Activated T-cell treated with anti-CD3 and anti-CD28 coated beads for 24 hours (primary cell): ENCODE measurements around the gene IMPDH1.
"Not testable (repeated sequence)": the region's sequence is repeated elsewhere in the genome, so short reads cannot be mapped to it uniquely, and the experiment has no call there.

Source experiments
- DNase-seq: peaks from one replicate; pipeline ENCODE4 v3.0.0-alpha.2; 2020; ENCODE audit warnings: low read depth

Gene IMPDH1

DNA sequence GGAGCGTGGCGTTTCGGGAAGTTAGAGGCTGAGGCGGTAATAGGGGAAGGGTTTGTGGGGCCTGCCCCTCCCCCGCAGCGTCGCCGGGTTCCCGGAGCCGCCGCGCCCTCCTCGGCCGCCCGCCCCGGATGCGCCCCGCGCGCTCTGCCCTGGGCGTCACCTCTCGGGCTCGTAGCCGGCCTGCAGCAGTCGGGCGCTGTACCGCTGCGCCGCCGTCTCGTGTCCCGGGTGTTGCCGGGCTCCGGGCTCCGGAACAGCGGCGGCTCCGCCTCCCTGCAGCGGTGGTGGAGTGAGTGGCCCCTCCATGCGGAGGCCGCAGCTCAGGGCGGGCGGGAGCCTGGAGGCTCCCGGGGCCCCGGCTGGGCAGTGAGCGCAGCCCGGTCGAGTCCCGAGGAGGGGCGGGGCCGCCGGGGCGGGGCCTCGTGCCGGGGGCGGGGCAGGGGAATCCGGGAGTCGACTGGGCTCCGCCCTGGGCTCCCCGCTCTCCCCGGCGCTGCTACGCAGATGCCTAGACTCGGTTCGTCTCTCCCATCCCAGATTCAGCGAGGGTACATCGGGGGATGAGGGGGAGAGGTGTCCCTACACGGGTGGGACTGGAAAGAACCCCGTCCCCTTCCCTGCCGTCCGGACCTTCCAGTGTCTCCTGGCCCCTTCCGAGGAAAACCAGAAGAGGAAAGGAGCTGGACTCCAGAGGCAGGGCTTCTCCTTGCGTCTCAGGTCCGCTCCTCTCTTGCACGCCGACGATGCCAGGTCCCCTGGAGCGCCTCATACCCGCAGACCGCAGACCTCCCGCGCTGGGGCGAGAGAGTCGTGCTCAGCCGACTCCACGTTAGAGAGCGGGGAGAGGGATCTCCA, at the start of gene IMPDH1:
TSS of gene IMPDH1 (minus strand) at position 387 of the 855 bp plus-strand sequence. CDS start at position 306, 81 bp downstream.
- peak; percentile 84 for DNase-seq

DNA sequence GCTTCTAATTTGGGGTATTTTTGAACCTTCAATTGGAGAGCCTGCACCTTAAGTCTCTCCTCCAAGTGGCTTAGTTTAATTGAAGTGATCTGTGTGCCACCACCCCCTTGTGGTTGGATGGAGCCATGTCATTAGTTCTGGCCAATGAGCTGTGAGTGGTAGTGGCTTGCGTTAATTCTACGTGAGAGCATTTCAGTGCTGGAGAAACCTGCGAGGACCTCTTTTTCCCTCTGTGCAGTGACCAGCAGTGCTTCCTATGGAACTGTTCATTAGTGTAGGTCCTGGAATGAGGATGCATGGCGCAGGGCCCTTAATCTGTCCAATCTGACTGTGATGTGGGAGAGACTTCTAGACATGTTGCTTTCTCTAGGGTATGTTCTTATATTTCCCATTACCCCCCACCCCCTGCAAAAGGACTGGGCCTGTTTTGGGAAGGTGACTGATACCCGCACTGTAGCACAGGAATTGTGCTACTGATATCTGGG, 49.7 kb upstream of the IMPDH1 start:
- DNase-seq: peak; percentile 41

DNA sequence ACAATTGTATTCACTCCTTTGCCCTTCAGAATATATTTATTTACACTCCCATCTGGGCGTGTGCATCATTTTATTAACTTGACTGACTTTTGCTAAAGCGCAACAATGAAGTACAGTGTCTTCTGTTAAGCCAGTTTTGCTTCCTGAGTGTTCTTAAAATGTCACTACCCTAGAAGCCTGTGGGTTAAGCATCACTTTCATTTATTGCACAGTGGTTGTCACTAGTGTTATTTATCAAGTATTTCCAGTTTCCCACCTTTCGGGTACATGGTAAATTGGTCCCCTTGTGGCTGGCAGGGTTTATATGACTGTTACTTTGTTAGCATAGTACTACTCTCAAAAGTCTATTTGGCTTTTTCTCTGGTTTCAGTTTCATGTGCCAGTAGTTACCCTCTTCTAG, 49.2 kb upstream of the IMPDH1 start:
- DNase-seq: peak; percentile 33

DNA sequence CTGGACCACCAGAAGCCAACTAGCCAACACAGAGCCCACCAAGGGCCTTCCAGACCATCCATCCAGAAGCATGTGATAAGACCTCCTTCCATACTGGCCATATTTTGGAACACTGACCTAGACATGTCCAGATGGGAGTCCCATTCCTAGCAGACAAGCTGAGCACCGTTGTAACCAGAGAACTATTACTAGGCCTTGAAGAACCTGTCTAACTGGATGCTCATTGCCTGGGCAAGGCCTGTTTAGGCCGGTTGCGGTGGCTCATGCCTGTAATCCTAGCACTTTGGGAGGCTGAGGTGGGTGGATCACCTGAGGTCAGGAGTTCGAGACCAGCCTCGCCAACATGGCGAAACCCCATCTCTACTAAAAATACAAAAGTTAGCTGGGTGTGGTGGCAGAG, 47.6 kb upstream of the IMPDH1 start:
- not testable (repeated sequence) for DNase-seq

DNA sequence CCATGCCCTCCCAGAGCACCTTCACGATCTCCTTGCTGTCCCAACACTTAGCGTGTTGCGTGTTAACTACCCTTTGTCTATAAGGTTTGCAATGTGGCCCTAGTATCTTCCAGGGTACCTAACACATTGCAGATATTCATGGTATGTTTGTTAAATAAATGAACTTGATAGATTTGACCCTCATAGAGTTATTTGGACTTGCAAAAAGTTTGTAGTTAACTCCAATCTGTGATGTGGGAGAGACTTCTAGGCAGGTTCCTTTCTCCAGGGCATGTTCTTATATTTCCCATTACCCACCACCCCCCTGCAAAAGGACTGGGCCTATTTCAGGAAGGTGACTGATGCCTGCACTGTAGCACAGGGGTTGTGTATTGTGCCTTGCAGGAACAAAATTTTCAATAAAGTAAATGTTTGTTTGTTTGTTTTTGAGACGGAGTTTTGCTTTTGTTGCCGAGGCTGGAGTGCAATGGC, 46.5 kb upstream of the IMPDH1 start:
- DNase-seq: no peak

DNA sequence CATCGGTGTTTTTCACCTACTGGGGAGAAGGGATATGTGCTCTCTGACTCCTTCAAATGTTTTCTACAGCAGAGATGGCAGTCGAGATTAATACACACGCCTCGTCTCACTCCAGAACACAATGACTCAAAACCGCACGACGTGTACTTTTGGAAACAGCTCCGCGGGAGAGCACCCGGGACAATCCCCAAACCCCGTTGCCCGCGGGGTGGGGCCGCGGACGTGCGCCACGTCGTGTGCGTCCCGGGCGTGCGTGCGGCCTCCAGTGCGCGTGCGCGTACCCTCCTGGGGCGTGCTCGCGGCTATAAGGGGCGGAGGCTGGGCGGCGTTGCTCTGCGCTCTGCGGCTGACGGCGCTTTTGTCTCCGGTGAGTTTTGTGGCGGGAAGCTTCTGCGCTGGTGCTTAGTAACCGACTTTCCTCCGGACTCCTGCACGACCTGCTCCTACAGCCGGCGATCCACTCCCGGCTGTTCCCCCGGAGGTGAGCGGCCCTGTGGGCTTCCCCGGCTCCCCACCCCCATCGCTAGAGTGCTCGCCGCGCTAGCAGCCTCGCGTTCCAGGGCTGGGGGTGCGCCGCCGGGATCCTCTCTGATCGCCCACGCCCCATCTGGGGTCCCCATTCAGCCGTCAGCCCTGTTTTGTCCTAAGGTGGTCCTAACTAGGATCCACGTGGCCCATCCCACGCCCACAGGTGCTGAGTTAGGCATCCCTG, 45.9 kb upstream of the IMPDH1 start, which contains the start of gene HILPDA:
TSS of gene HILPDA (plus strand) at position 336 of the 712 bp plus-strand sequence. CDS start 1,391 bp downstream, outside the sequence.
- DNase-seq: peak; percentile 93

DNA sequence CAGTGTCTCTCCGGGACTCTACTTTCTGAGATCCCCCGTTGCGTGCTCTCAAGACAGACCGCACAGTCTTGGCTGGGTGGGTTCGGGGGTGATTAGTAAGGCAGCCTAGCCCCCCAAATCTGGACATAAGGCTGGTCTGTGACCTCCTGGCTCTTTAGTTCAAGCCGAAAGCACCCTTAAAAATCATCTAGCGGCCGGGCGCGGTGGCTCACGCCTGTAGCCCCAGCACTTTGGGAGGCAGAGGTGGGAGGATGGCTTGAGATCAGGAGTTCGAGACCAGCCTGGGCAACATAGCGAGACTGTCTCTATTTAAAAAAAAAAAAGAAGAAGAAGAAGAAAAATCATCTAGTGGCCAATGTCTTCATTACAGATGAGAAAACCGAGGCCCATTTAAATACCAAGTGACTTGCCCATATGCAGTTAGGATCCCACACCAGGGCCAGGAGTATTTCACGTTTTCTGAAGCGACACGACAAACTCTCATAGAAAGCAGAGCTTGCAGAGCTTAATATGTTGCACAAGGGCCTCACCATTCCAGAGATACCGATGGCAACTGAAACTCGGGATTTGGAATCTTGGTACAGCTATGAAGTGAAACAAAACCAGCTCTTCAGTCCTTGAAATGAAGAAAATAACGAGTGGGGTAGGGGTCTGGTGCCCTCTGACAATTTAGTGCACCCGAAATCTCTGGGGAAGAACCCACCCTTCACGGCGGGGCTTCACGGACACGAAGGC, 45.2 kb upstream of the IMPDH1 start:
- DNase-seq: no peak

DNA sequence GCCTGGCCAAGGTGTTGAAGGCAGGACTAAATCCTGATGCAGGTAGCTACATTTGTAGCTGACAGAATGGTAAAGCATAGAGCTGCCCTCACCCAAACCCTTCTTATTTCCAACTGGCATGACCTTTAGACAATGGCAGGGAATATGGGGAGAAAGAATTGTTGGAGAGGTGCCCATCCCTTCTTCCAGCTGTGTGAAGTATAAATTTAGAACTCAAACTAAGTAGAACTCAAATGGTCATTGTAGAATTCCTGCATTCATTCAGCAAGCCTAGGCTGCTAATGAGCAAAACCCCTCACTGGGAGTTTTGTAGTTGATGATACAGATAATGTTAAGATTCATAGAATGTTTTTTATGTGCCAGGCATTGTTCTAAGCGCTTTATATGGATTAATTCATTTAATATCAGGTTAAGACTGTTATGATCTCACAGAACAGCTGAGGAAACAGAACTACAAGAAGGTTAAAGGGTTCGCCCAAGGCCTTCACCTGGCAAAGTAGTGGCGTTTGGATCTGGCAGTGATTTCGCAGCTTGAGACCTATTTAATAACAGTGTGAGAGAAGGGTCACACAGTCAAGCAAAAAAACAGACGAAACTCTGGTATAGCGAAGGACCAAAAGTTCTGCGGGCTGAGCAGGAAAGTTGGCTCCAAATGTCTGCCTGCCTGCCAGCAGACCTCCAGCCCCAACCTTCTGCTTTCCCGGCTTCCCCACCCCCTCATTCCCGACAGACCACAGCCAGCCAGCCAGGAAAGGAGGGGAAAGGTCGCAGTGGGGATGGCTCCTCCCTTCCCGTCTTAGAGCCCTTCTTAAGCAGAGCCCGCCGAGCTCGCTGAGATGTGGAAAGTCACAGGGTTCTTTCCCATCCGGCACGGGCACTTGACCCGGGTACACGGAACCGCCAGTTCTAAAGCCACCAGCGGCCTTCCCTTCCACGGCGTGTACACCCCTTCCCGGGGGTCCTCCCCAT, 44.3 kb upstream of the IMPDH1 start:
- DNase-seq: no peak

DNA sequence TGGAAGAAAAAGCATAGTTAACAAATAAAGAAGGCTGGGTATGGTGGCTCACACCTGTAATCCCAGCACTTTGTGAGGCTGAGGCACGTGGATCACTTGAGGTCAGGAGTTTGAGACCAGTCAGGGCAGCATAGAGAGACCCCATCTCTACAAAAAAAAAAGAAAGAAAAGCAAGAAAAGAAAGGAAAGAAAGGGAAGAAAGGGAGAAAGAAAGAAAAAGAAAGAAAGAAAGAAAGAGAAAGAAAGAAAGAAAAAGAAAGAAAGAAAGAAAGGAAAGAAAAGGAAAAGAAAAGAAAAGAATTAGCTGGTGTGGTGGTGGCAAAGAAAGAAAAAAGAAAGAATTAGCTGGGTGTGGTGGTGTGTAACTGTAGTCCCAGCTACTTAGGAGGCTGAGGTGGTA, 42.8 kb upstream of the IMPDH1 start:
- DNase-seq: no peak

DNA sequence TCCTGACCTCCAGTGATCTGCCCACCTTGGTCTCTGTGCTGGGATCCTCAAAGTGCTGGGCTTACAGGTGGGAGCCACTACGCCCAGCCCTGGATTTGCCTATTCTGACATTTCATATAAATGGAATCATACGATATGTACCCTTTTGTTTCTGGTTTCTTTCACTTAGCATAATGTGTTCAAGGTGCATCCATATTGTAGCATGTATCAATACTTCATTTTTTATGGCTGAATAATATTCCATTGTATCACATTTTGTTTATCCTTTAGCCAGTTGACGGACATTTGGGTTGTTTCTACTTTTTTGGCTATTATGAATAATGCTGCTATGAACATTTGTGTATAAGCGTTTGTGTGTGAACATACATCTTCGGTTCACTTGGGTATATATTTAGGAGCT, 41.1 kb upstream of the IMPDH1 start:
- DNase-seq: no peak

DNA sequence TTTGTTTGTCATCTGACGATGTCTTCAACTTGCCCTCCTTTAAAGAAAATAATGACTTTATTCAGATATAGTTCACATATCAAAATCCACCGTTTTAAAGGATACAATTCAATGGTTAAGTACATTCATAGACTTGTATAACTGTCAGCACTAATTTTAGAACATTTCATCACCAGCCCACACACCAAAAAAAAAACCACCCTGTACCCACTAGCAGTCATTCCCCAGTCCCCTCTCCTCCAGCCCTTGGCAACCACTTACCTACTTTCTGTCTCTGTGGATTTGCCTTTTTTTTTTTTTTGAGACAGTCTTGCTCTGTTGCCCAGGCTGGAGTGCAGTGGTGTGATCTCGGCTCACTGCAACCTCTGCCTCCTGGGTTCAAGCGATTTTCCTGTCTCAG, 40.6 kb upstream of the IMPDH1 start:
- no peak for DNase-seq

DNA sequence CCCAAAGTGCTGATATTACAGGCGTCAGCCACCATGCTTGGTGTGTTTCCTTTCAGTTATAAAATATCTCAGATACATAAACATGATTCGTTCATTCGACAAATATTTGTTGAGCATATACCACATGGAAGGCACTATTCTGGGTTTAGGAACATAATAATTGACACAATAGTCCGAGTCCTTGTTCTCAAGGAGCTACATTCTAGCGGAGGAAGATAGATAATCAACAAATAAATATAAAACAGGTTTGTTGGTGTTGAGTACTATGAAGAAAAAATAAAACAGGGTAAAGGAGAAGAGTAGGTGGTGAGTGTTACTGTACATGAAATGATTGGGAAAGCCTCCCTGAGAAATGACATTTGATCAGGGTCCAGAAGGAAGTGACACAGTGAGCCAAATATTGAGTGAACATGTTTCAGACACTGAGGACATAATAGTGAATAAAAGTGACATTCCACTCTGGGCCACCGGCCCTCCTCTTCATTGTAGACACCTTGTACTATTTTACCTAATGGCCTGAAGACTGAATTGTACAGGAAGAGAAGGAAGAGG, 39.0 kb upstream of the IMPDH1 start:
- DNase-seq: no peak

DNA sequence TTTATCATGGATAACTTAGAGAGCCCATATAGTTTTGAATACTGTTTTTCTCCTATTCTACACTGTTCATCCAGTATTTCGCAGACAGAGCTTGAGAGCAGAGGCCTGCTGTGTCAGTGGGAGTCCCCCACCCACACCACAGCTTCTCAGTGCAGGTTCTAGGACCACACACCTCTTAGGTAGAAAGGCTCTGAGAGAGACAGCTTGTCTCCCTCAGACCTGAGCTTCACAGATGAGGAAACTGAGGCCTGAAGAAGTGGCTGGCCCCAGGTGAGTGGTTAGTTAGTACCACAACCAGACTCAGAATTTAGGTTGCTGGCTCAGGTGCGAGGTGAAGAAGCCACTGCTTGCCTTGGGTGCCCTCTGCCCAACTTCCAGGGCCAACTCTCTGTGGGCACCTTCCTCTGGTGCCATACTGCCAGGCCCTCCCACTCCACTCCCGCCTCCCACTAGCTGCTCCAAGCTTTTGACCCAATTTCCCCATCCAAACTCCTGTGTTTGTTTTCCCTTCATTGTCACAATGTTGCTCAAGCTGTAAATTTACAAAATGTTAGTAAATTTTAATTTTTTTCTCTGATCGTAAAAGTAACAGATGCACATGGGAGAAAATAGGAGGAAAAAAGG, 38.3 kb upstream of the IMPDH1 start:
- no peak for DNase-seq

DNA sequence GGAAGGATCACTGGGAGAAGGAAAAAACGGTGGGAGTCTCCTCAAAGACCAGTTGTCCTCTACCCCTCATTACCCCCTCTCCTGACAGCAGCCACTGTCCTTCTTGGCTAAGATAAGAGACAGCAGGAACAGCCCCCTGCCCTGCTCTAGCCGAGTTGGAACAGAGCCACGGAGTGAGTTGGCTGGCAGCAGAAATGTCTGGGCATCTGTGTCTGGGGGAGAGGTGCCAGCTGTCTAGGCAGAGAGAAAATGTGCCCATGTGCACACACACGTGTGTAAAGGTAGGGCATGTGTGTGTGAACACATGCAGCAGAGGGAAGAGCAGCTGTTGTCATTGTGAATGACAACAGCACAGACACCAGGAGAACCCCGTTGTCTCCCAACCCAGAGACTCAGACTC, 36.5 kb upstream of the IMPDH1 start:
- DNase-seq: no peak

DNA sequence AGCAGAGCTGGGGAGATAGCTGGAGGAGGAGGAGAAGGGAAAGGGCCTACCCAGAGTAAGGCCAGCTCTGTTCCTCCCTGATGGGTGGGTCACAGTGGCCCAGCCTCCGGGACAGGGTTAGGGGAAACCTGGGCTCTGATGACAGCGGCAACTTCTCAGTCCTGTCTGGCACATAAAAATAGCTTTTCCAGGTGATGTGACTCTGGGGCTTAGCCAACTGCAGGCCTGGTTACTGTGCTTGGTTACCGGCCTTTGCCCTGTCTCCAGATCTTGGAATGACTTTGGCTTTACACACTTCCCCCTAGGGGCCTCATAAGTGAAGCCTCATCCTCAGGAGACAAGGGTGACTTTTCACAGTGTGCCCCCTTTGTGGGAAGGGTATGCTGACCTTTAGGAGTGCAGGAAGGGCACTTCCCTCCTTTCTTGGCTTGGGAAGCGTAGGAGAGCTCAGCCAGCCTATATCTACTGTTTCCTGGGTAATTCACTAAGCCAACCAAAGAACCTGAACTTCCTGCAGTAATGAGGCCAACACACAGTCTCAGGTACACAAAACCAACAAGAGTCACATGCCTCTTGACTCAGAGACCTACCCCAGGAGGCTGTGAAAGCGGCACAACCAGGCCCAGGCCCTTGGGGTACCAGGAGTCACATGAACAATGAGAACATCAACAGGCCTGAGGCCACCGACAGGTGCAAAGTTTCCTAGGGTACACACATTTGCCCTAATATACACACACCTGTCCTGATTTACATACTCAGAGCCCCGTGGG, 34.2 kb upstream of the IMPDH1 start:
- no peak for DNase-seq

DNA sequence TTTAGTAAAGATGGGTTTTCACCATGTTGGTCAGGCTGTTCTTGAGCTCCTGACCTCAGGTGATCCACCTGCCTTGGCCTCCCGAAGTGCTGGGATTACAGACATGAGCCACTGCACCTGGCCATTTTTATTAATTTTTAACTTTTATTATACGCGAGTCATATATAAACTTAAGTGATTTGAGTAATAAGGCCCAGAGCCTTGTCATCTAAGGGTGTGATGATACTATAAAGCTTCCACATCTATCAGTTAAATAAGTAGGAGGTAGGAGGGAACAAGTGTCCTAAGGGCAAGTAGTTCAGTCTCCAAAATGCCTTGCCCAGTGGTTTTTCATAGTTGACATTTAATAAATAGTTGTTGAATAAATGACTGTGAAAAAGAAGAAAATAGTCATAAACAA, 32.6 kb upstream of the IMPDH1 start:
- no peak for DNase-seq

DNA sequence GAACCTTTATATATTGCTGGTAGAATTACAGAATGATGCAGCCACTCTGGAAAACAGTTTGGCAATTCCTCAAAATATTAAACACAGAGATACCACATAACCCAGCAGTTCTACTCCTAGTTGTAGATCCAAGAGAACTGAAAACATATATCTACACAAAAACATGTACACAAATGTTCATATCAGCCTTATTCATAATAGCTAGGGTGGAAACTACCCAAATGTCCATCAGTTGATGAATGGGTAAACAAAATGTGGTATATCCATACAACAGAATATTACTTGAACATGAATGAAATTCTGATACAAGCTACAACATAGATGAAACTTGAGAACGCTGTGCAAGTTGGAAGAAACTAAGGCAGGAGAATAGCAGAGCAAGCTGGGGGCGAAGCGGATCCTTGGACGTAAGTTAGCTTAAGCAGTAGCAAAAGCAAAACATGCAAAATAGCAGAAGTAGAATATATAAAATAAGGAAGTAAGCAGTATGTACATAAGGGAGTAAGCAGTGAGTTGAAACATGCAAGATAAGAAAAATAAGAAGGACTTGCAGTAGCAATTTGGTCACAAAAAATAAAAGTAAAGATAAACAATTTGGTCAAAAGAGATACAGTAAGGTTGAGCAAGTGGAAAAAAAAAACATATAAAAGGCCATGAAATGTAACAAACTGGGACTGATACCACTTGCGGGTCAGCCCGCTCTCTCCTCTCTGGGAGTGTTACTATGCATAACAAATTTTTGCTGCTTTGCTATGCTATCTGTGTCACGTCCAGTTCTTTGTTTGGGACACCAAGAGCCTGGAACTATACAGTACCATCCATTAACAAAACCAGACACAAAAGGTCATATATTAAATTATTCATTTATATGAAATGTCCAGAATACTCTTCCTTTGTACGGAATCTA, 27.9 kb upstream of the IMPDH1 start:
- DNase-seq: no peak

DNA sequence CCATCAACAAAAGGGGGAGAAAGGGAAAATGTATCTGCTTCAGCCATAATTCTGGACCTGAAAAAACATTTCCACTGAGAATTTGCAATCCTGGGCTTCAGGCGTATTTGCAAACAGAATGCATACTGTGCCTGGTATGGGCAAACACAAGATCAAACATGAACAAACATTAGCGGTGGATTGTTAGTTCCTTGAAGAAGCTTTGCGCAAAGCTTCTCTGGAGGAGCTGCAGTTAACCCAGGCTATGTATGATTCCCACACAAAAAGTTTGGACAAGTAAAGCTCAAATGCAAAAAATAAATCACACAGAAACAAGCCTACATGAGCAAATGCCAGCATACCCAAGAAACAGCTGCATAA, 25.5 kb upstream of the IMPDH1 start:
- no peak for DNase-seq
